ES-I3 (cell line): ENCODE data around the gene TMEM158.

Experiments
- H3K36me3 ChIP-seq: 2 replicates; pipeline ENCODE4 v1.6.1; 2013; ENCODE audit warnings: mild to moderate bottlenecking, low read length, control low read depth, moderate library complexity; ENCODE audit not compliant: insufficient read depth
- H3K4me1 ChIP-seq: 2 replicates; pipeline ENCODE4 v1.6.1; 2013; ENCODE audit warnings: mild to moderate bottlenecking, control low read depth, low read length; ENCODE audit not compliant: insufficient read depth
- H3K9ac ChIP-seq: 2 replicates; pipeline ENCODE4 v1.6.1; 2013; ENCODE audit warnings: low read depth, mild to moderate bottlenecking, low read length, moderate library complexity
- H3K9me3 ChIP-seq: 2 replicates; pipeline ENCODE4 v1.6.1; 2013; ENCODE audit warnings: mild to moderate bottlenecking, low read length, moderate library complexity; ENCODE audit not compliant: control insufficient read depth, insufficient read depth

TMEM158 gene

DNA sequence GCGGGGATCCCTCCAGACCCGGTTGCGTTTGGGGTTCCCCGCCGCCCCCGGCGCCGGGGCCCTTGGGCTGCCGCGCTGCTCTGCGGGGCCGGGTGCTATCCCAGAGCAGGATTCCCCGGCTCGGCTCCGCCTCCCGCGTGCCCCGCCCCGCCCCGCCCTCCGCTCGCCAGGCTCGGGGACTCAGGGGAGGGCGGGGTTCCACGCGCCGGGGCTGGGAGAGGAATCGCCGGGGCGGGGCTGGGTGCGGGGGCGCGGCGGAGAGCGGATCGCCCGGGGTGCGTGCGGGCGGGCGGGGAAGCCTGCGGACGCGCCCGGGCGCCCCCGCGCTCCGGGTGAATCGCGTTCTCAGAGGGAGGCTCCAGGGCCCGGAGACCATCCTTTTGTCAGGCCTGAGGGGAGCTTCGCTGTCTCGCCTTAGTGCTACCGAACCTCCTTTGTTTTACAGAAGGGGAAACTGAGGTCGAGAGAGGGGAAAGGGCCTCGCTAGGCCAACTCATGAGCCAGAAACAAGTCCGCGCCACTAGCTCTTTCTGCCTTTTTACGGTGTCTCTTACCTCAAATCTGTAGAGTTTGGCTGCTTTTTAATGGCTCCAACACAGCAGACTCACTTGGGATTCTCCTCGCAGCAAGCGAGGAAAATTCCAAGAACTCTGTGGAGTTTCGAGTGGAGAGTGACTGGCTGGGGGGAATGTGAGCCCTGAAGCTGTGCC is at the start of gene TMEM158:
TSS of gene TMEM158 (minus strand) at position 82 of the 710 bp plus-strand sequence. CDS start 260 bp downstream, outside the sequence.
- peak within 1 kb of the TSS; percentile 65; the same call in 1 of the 2 replicates for H3K9ac ChIP-seq
- no peaks in the 10 kb centered on the region for H3K9me3 ChIP-seq
- H3K4me1 ChIP-seq: 0 out of 2 replicates have a peak, but pooled peaks cover 4% of the 10 kb centered on the region
- no peaks in the 10 kb centered on the region for H3K36me3 ChIP-seq

DNA sequence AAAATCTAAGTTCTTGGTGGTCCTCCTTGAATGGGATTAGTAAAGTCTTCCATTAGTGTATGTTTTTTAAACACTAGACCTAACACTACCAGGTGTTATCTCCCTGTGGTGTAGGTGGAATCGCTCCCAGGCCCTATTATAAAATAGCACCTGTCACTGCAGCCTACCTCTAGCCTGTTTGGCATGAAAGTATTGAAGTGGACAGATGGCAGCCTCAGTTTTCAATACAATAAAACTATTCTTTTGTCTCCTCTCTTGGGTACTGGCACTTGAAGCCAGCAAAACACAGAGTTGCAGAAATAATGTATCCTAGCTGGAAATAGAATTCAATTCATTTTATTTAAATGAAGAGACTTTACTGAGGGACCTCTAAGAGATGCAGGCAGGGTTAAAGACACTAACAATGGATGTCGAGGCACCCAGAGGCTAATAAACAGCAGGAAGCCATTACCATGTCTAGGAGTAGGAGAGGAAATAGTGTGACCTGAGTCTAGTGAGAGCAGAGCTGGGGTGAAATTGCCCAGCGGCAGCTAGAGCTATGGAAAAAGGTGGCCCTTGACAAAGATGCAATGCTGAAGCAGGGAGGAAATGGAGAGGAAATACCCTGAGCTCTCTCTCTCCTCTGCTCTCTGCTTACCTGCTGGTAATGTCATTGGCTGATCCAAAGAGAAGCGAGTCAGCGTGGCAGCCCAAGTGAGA is 49.1 kb upstream of the TMEM158 start:
- Histone ChIP-seq H3K9me3 (no peaks in the 10 kb centered on the region; the same call in 1 of the 2 replicates), H3K4me1 (no peaks in the 10 kb centered on the region; the same call in 1 of the 2 replicates), H3K9ac (no peak overlapping the region), H3K36me3 (no peaks in the 10 kb centered on the region)

DNA sequence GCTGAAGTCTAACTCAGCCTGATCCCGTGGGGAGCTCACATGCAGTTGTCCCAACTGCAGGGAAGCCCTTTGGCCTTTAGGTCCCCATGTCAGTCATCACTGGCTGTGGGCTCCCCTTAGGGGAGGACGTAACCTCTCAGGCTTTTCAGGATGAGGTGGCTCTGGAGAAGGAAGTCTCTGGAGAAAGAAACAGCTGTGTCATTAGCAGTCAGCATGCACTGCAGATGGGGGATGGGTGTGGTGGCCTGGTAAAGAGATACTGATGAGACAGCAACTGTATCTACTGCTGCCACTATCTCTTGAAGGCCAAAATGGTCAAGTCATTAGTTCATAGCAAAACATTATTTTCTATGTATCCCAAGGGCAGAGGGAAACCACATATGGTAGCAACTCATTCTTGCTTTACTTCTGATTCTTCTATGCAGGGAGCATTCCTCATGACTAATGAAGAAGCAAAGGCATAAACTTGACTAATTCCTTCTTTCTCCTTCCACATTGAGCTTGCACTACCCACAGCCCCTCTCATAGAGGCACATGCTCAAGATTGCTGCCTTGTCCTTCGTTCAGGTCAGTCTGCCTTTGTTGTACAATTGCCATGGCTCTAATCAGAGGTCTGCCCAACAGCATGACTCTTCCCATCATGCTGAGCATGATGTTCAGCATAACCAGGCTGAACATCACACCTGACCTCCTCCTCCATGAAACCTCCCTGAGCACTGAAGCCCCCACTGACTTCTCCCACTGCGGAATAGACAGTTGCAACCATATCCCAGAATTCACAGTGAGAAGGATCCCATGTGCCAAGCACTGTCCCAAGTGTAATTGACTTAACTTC is 47.8 kb upstream of the TMEM158 start:
- no peak overlapping the region for H3K9ac ChIP-seq

DNA sequence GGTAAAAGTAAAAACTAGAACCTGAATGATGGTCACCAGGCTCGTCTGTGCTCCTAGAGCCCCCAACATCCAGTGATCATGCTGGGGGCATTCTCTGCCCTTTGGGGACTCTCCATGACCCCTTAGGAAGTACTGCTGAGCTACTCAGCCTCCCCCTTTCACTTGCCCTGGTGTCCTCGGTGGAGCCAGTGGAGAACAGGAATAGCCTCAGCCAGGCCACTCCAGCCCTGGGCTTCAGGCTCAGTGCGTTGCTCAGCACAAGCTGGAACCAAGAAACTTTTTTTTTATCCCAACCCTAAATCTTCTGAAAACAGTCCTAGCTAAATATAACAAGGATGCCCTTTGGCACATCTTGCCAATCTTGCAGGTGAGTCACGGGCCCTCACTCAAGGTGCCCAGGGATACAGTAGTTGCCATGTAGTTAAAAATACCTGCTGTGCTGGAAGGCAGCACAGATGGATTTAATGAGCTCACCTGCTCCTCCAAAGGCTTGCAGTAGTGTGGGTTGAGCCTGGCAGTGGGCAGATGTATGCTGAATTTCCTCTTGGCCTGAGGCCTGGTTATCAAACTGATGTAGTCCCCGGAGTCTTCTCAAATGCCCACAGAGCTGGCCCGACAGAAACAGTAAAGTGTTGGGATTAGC is 46.9 kb upstream of the TMEM158 start:
- no peaks in the 10 kb centered on the region for H3K36me3 ChIP-seq
- no peaks in the 10 kb centered on the region for H3K9me3 ChIP-seq
- no peaks in the 10 kb centered on the region; the same call in 1 of the 2 replicates for H3K4me1 ChIP-seq
- no peak overlapping the region for H3K9ac ChIP-seq

More for the DNA sequence above, 47.8 kb upstream of the TMEM158 start:
- Histone ChIP-seq H3K4me1 (no peaks in the 10 kb centered on the region; the same call in 1 of the 2 replicates), H3K36me3 (no peaks in the 10 kb centered on the region), H3K9me3 (no peaks in the 10 kb centered on the region; the same call in 1 of the 2 replicates)

DNA sequence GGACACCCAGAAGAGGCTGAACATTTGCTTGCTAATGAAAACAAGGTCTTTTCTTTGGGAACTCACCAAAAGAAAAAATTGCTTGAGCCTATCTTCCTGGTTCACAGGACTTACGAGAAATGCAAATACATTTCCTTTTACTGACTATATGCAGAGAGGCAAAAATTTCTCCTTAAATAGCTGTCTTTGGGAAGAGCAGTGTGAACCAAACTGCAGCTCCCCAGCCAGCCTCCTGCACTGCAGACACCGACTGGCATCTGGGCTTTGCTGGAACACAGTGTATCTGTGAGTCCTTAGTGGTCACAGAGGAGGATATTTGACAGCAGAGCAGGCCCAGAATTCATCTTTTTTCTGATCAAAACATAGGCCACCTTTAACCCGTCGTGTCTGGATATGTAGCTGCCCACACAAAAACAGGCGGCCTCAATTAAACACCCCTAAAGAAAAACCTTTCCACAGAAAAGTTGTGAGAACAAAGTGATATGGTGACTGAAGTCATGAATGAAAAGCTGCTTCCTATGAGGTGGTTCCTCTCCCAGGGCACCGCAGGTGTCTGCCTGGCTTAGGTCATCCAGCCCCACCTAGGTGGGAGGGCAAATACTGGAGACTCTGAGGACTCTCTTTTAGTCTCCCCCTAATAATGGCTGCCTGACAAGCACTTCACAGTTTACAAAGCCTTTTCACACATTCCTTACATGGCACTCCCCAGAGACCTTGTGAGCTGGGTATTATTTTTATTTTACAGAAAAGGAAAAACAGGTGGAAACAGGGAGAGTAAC is 46.1 kb upstream of the TMEM158 start:
- H3K4me1 ChIP-seq: no peaks in the 10 kb centered on the region; the same call in 1 of the 2 replicates
- H3K9ac ChIP-seq: no peak overlapping the region
- H3K36me3 ChIP-seq: no peaks in the 10 kb centered on the region
- H3K9me3 ChIP-seq: no peaks in the 10 kb centered on the region

DNA sequence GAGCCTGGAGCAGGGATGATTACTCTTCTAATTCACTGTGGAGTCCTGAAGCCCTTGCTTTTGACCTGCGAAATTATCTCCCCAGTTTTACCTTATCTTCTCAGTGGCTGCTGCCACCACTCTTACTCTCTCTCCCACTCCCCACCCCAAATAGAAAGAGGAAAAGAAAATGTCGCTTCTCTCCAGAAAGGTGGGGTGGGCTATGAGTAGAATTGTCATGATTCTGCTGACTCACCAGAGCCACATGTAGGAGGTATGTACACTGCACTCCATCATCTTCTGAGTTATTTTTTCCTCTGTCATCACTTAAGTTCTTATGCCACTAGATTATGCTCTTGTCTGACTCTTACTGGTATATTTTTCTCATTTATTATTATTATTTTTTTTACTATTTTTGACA is 43.9 kb upstream of the TMEM158 start:
- Histone ChIP-seq H3K36me3 (no peaks in the 10 kb centered on the region), H3K9me3 (no peaks in the 10 kb centered on the region), H3K4me1 (no peaks in the 10 kb centered on the region; the same call in 1 of the 2 replicates), H3K9ac (no peak overlapping the region)

DNA sequence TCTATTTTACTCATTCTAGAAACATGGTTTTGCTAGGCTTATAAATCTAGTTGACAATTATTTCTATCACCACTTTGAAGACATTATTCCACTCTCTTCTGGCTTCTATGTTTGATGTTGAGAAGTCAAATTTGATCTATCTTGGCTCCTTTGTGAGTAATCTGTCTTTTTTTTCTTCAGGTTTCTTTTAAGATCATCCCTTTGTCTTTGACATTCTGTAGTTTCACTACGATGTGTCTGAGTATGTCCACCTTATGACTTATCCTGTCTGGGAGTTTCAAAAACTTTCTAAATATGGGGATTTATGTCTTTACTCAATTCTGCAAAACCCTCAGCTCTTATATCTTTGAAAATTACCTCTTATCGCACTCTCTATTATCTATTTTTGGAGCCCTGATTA is 41.0 kb upstream of the TMEM158 start:
- Histone ChIP-seq H3K36me3 (no peaks in the 10 kb centered on the region), H3K9ac (no peak overlapping the region), H3K4me1 (no peaks in the 10 kb centered on the region; the same call in 1 of the 2 replicates), H3K9me3 (no peaks in the 10 kb centered on the region)

DNA sequence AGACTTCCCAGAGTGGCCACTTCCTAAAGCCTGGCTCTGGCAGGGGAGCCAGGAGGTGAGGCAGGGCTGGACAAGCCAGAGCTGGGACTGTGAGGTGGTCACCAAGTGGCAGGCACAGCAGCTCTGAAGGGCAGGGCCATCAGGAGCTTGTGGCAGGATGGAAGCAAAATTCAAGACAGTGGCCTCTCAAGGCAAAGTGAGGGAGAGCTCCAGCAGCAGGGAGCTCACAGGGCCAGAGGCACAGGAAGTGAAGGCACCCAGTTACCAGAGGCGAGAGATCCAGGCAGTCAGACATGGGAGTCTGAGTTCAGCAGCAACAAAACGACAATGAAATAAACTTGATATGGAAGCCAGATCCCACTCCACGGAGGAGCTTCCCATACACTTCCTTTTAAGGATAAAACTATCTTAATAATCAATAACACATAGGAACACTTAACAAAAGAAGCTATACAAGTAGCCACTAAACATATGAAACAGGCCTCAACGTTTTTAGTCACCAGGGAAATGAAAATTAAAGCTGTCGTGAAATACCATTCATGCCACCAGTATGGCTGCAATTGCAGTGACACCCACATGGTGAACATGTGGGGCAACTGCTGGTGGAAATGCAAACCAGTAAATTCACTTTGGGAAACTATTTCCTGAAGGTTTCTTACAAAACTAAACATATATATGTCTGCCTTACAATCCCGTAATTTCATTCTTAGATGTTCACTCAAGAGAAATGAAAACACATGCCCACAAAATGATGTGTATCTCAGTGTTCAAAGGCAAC is 35.4 kb upstream of the TMEM158 start:
- H3K9me3 ChIP-seq: no peaks in the 10 kb centered on the region
- no peak overlapping the region for H3K9ac ChIP-seq
- no peaks in the 10 kb centered on the region for H3K36me3 ChIP-seq
- H3K4me1 ChIP-seq: peaks cover 14% of the 10 kb centered on the region

DNA sequence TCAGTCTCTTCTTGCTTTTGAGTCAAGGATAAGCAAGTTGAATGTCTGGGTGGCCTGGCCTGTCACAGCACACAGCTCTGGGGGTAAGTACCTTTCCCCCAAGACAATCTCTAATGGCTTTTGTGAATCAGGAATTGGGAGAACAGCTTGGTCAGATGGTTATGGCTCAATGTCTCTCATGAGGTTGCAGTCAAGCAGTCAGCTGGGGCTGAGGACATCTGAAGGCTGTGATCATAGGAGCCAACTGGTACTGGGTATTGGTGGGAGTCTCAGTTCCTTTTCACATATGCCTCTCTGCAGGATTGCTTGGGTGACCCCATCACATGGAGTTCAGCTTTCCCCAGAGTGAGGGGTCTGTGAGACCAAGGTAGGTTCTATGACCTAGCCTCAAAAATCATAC is 33.0 kb upstream of the TMEM158 start:
- H3K9ac ChIP-seq: no peak overlapping the region
- H3K4me1 ChIP-seq: peaks cover 14% of the 10 kb centered on the region
- H3K9me3 ChIP-seq: no peaks in the 10 kb centered on the region
- H3K36me3 ChIP-seq: no peaks in the 10 kb centered on the region

DNA sequence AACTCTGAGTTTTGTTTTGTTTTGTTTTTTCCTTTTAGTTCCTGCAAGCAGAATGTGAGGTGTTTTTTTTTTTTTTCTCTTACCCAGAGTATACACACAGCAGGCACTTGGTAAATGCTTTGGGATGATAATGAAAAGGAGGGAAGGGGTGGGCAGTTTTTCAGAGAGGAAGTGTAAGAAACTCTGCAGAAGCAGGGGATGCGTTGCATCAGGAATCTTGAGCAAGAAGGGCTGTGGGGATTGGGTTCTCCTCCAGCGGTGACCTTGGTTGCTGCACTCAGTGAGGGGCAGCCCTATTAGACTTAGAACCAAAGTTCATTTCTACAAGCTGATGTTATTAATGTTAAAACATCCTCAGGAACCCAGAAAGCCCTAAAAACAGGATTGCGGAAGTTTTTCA is 32.2 kb upstream of the TMEM158 start:
- Histone ChIP-seq H3K36me3 (no peaks in the 10 kb centered on the region), H3K9ac (no peak overlapping the region), H3K4me1 (peaks cover 14% of the 10 kb centered on the region), H3K9me3 (no peaks in the 10 kb centered on the region)

DNA sequence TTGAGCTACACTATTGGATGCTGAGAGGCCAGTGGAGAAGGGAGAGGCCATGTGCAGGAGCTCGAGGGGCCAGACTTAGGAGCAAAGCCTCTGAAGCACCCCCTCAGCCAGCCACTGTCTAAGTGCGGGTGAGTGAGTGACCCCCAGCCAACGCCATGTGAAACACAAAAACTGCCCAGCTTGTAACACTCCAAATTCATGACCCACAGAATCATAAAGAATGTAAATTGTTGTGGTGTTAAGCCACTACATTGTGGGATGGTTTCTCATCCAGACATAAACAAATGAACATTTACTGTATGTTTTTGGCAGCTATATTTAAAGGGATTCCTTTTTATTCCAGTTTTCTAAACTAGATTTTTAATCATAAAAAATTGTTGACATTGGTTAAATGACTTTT is 27.2 kb upstream of the TMEM158 start:
- H3K9ac ChIP-seq: no peak overlapping the region
- no peaks in the 10 kb centered on the region for H3K9me3 ChIP-seq
- H3K4me1 ChIP-seq: peaks cover 6% of the 10 kb centered on the region
- H3K36me3 ChIP-seq: no peaks in the 10 kb centered on the region

DNA sequence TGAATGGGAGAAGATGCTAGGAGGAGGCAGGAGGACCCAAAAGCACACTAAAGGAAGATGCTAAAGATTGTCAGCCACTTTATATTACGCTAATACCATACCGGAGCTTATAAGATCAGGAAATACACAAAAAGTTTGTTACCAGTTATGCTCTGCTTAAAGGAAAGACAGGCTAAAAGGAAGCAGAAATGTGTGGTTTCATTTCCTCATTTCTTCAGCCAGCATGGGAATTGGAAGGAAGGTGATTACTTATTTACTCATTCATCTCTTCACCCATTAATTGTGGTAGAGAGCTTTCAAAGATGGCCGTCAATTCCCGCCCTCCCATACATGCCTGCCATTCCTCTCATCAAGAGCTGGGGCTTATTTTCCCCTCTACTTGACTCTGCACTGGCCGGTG is 26.7 kb upstream of the TMEM158 start:
- H3K9ac ChIP-seq: no peak overlapping the region
- no peaks in the 10 kb centered on the region for H3K36me3 ChIP-seq

DNA sequence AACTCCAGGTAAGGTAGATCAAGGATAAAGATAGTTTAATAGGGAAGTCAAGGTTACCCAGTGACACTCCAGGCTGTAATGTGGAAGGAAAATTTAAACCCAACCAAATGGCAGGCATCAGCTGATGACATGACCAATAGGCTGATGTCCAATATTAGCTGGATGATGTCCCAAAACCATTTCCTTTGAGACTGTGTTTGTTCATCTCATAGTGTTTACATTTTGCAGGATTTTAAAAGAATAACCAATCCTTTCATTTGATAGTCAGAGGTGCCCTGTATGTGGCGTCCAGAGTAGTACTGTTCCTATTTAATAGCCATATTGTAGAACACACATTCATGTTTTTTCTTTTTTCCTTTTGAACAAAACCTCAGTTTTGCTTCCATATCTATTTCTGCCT is 23.3 kb upstream of the TMEM158 start:
- Histone ChIP-seq H3K36me3 (no peaks in the 10 kb centered on the region), H3K9me3 (no peaks in the 10 kb centered on the region), H3K9ac (no peak overlapping the region), H3K4me1 (no peaks in the 10 kb centered on the region)

More for the DNA sequence above, 26.7 kb upstream of the TMEM158 start:
- Histone ChIP-seq H3K9me3 (no peaks in the 10 kb centered on the region), H3K4me1 (peaks cover 1% of the 10 kb centered on the region; the same call in 1 of the 2 replicates)
